Measurements from ENCODE around the gene SPOCK1. TPM values are rescaled to one million over a fixed set of nuclear protein-coding genes. Genes with fewer than 3 reads are reported as not detected.

Gene SPOCK1
- total and polyA plus RNA-seq, 2 of the 4 experiments (the other 2 are of a cell fraction) = 5.0 to 20.3 TPM

- no peaks in the 10 kb centered on the region for H3K9me1 ChIP-seq (ENCODE audit: insufficient read depth, low read length)
- no peak overlapping the region for H2BK5ac ChIP-seq (ENCODE audit: low read depth, low read length, poor library complexity, severe bottlenecking)
- H3K27ac ChIP-seq (ENCODE audit: insufficient read depth, low read length) = no peak overlapping the region
- H2BK15ac ChIP-seq (ENCODE audit: low read depth, low read length) = no peak overlapping the region
- no peak for ATAC-seq (ENCODE audit: low read depth)
- POLR2A ChIA-PET (ENCODE audit: unreplicated experiment) = no interaction called here
- intact Hi-C loops (cut with micrococcal nuclease) (no loop called here), dilution Hi-C loops (cut with HindIII; ENCODE audit: low sequenced_read_pairs, unreplicated experiment) (no loop called here), in situ Hi-C loops (cut with MboI; ENCODE audit: low sequenced_read_pairs) (loop anchor here (5.0 kb wide), 1 partner anchor 161 kb away; no protein-coding TSS in a partner anchor)
- H3K14ac ChIP-seq (replicated peaks; ENCODE audit: low read depth, low read length) = no peak overlapping the region
- peaks cover 6% of the 10 kb centered on the region for H3K27me3 ChIP-seq (ENCODE audit: control insufficient read depth, insufficient read depth, low read length)
- no peak overlapping the region for H3K18ac ChIP-seq (ENCODE audit: low read depth, low read length)
- no peak overlapping the region for H4K8ac ChIP-seq (ENCODE audit: low read depth in 2 of 2, low read length in 2 of 2)
- H2AK5ac ChIP-seq (ENCODE audit: low read depth, low read length) = no peak overlapping the region
- no peak overlapping the region for H4K5ac ChIP-seq (ENCODE audit: low read depth, low read length)
- no peaks in the 10 kb centered on the region for H3K9me3 ChIP-seq (ENCODE audit: control insufficient read depth, insufficient read depth, low read length)
- no peaks in the 10 kb centered on the region for H3K79me1 ChIP-seq (ENCODE audit: low read depth in 1 of 2, low read length in 2 of 2)
- no peaks in the 10 kb centered on the region for H4K20me1 ChIP-seq (ENCODE audit: insufficient read depth, low read length)
- no peak overlapping the region for H3K4ac ChIP-seq (ENCODE audit: low read depth, low read length)
- H2AK9ac ChIP-seq (replicated peaks; ENCODE audit: low read depth, low read length, poor library complexity) = no peak overlapping the region
- no peak overlapping the region for H3K4me2 ChIP-seq (ENCODE audit: low read depth, low read length)
- no peak overlapping the region for H3K23ac ChIP-seq (ENCODE audit: low read depth, low read length)
- H3K4me1 ChIP-seq (ENCODE audit: control insufficient read depth, insufficient read depth, low read length) = no peaks in the 10 kb centered on the region
- no peak overlapping the region for H4K91ac ChIP-seq (ENCODE audit: insufficient read depth, low read depth, low read length)
- CTCF ChIA-PET = no interaction called here
- H3K9ac ChIP-seq (ENCODE audit: low read depth, low read length) = no peak overlapping the region
- no peak for DNase-seq
- TF ChIP-seq CTCF (conservative IDR thresholded peaks at IDR 0.05; ENCODE audit: low read depth, low read length) (no peak), ELK1 (IDR thresholded peaks at IDR 0.05; ENCODE audit: borderline replicate concordance, low read depth, low read length) (no peak), RFX5 (IDR thresholded peaks at IDR 0.05; ENCODE audit: low read depth, low read length) (no peak), MXI1 (IDR thresholded peaks at IDR 0.05; ENCODE audit: borderline replicate concordance, low read depth, low read length) (no peak), BHLHE40 (IDR thresholded peaks at IDR 0.05; ENCODE audit: low read depth, low read length) (no peak), RAD21 (IDR thresholded peaks at IDR 0.05; ENCODE audit: low read length) (no peak), CEBPB (IDR thresholded peaks at IDR 0.05; ENCODE audit: low read depth, low read length) (no peak), FOS (IDR thresholded peaks at IDR 0.05; ENCODE audit: low read depth, low read length) (no peak), SMC3 (IDR thresholded peaks at IDR 0.05; ENCODE audit: low read depth, low read length) (no peak), USF2 (IDR thresholded peaks at IDR 0.05; ENCODE audit: low read depth, low read length) (no peak), MAZ (IDR thresholded peaks at IDR 0.05; ENCODE audit: borderline replicate concordance, low read depth, low read length) (no peak), POLR2A (IDR thresholded peaks at IDR 0.05; ENCODE audit: low read depth, low read length) (no peak)
- H3K36me3 ChIP-seq (ENCODE audit: control insufficient read depth, insufficient read depth, low read length) = no peaks in the 10 kb centered on the region
- no peak overlapping the region for H2BK20ac ChIP-seq (ENCODE audit: low read depth, low read length)
- no peak overlapping the region for H3K4me3 ChIP-seq (ENCODE audit: insufficient read depth, low read depth, low read length)
- no peak overlapping the region for H2AFZ ChIP-seq (replicated peaks; ENCODE audit: low read length, poor library complexity)
- no peak overlapping the region for H2BK120ac ChIP-seq (ENCODE audit: low read depth, low read length)
- no TSS peak for BruUV-seq (replicated peaks)
- no peak overlapping the region for H3K56ac ChIP-seq (ENCODE audit: extremely low read depth, insufficient read depth, low read length)
Observed at GRCh38 chr5:137503456-137503855, 4.3 kb upstream of the SPOCK1 start.

All from IMR-90 (cell line).